ENCODE data around the gene CRIP1. TPM values are rescaled to one million over a fixed set of nuclear protein-coding genes. Genes with fewer than 3 reads are reported as not detected.

CRIP1 gene
- total RNA-seq, 1 donor from 2014 or later, result 65.9 TPM

DNA sequence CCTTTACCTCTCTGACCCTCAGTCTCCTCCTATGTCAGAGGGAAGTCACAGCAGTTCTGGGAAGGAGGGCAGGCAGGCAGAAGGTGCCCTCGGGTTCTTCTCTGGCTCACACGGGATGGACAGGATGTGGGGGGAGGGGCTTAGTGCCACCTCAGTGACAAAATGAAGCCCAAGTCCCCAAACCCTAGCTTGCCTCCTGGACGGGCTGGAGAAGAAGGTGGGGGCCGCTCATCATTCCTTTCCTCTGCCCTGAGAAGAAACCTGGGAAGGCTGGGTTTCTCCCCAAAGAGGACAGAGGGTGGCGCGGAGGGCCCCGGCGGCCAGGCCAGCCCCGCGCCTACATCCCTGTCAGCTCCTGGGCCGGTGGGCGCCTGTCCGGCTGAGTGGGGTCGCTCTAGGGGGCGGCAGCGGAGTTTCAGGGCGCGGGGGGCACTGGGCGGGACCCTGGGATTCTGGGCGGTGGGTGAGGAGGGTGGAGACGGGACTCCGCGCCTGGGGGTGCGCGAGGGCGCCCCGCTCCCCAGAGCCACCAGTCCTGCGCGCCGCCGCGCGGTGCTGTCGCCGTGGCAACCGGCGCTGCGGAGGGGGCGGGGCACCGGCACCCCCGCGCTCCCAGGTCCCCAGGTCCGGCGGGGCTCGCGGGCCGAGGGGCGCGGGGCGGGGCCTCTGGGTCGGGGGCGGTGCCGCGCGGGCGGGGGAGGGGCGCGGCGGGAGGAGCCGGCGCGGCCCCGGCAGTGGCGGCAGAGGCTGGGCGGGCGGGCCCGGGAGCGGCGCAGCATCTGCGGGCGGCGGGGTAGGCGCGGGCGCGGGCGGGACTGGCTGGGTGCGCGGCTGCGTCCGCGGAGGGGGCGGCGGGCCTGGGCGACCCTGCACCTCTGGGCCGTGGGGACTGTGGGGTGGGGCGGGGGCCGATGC lies 39.4 kb downstream of the CRIP1 start, which contains the start of gene TMEM121:
Gene TMEM121, plus strand, starts transcription at position 723 of the 915 bp plus-strand sequence. CDS start 2,252 bp downstream, outside the sequence.
- Histone ChIP-seq H3K4me3 (peak within 1 kb of the TSS; percentile 81), H3K36me3 (no peaks in the 10 kb centered on the region), H3K9me3 (replicated peaks) (no peaks in the 10 kb centered on the region), H3K4me1 (peaks cover 41% of the 10 kb centered on the region), H3K27ac (replicated peaks) (no peak within 1 kb of the TSS), H3K27me3 (ENCODE audit: low read depth) (peaks cover 41% of the 10 kb centered on the region)
- TF ChIP-seq, protein P1, sequence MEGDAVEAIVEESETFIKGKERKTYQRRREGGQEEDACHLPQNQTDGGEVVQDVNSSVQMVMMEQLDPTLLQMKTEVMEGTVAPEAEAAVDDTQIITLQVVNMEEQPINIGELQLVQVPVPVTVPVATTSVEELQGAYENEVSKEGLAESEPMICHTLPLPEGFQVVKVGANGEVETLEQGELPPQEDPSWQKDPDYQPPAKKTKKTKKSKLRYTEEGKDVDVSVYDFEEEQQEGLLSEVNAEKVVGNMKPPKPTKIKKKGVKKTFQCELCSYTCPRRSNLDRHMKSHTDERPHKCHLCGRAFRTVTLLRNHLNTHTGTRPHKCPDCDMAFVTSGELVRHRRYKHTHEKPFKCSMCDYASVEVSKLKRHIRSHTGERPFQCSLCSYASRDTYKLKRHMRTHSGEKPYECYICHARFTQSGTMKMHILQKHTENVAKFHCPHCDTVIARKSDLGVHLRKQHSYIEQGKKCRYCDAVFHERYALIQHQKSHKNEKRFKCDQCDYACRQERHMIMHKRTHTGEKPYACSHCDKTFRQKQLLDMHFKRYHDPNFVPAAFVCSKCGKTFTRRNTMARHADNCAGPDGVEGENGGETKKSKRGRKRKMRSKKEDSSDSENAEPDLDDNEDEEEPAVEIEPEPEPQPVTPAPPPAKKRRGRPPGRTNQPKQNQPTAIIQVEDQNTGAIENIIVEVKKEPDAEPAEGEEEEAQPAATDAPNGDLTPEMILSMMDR (IDR thresholded peaks at IDR 0.05; ENCODE audit: borderline replicate concordance), result no peak
- no peak for DNase-seq
- intact Hi-C loops (cut with micrococcal nuclease), result no loop called here

DNA sequence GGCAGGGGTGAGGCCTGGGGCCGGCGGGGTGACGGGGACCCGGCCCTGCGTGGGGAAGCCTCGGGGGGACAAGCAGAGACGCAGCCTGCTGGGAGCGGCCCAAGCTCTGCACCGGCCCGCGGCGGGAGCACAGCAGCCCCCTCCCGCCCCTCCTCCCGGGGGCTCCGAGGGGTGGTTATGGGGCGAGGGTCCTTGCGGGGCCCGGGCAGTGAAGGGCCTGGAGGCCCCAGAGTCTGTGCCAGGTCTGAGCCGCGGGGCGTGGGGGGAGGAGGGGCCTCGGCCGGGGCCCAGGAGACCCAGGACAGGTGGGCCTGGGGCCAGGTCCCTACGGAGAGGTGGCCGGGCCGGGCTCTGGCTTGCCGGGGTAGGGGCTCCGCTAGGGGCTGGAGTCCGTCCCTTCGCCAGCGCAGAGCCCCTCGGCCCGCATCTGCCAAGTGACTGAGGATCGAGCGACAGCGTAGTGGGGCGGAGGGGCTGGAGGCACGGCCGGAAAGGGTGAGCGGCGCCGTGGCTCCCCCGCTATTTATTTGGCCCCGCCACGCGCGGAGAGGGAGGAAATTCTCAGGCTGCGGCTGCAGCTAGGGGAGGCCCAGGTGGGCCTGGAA lies 40.2 kb downstream of the CRIP1 start:
- peaks cover 41% of the 10 kb centered on the region for H3K4me1 ChIP-seq
- intact Hi-C loops (cut with micrococcal nuclease), result no loop called here
- no peak for DNase-seq
- H3K27me3 ChIP-seq (ENCODE audit: low read depth), result peaks cover 38% of the 10 kb centered on the region
- no peaks in the 10 kb centered on the region for H3K36me3 ChIP-seq
- H3K9me3 ChIP-seq (replicated peaks), result no peaks in the 10 kb centered on the region
- TF ChIP-seq, protein P1 (IDR thresholded peaks at IDR 0.05; ENCODE audit: borderline replicate concordance), result no peak
- H3K4me3 ChIP-seq, result peak overlapping the region; percentile 81
- no peak overlapping the region for H3K27ac ChIP-seq (replicated peaks)

DNA sequence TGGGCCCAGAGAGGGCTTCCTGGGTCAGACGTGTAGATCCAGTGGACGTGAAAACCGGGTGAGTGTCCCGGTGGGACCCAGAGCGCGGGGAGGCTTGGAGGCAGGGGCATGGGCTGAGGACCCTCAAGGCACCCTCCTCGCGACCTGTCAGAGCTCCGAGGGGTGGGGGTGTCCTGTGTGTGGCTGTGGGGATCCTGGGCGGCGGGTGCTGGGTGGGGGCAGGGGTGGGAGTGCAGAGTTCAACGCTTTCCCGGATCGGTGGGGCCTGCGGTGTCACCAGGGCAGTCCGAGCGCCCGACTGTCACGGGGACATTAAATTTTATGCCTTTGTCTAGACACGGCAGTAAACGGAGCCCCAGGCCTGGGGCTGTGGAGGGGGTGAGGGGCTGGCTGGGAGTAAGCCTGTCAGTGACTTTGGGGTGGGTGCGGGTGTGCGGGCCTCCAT lies 40.7 kb downstream of the CRIP1 start:
- H3K4me1 ChIP-seq, result peaks cover 41% of the 10 kb centered on the region
- no peak for DNase-seq
- peak overlapping the region; percentile 81 for H3K4me3 ChIP-seq
- intact Hi-C loops (cut with micrococcal nuclease), result no loop called here
- no peaks in the 10 kb centered on the region for H3K36me3 ChIP-seq
- no peaks in the 10 kb centered on the region for H3K9me3 ChIP-seq (replicated peaks)
- TF ChIP-seq, protein P1 (IDR thresholded peaks at IDR 0.05; ENCODE audit: borderline replicate concordance), result no peak
- no peak overlapping the region for H3K27ac ChIP-seq (replicated peaks)
- H3K27me3 ChIP-seq (ENCODE audit: low read depth), result peaks cover 32% of the 10 kb centered on the region

DNA sequence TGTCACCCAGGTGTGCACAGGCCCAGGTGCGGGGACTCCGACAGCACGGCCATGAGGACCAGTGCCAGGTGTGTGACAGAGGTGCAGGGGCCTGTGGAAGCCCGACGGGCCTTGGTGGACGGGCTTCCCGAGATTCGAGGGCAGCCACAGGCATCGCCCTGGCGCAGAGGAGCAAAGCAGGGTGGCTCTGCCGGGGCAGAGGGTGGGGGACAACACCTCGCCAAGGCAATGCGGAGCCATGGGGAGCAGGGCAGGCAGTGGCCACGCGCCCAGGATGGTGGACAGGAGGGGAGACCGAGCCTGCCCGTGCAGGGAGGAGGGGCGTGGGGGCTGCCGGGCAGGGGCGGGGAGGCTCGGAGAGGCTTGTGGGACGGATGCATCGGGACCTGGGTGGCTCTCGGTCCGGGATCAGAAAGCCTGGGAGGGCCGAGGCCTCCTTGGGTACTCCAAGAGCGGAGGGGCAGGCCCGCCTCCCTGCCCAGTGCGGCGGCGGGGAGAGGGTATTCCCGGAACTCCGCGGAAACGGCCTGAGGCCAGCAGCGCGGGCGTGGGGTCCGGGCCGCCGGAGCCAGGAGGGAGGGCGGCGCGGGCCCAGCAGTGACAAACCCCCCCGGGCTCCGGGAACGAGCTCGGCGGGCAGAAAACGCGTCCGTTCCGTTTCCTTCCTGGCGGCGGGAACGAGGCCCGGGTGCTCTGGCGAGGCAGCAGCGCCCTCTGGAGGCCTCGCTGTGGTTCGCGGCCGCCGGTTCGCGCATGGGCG lies 41.3 kb downstream of the CRIP1 start:
- peak; percentile 79 for DNase-seq
- peaks cover 26% of the 10 kb centered on the region for H3K27me3 ChIP-seq (ENCODE audit: low read depth)
- H3K9me3 ChIP-seq (replicated peaks), result no peaks in the 10 kb centered on the region
- H3K4me1 ChIP-seq, result peaks cover 41% of the 10 kb centered on the region
- intact Hi-C loops (cut with micrococcal nuclease), result no loop called here
- peak overlapping the region; percentile 81 for H3K4me3 ChIP-seq
- H3K27ac ChIP-seq (replicated peaks), result peak overlapping the region; percentile 62
- TF ChIP-seq, protein P1 (IDR thresholded peaks at IDR 0.05; ENCODE audit: borderline replicate concordance), result peak; percentile 92
- no peaks in the 10 kb centered on the region for H3K36me3 ChIP-seq
